Fibroblast of peridontal ligament (primary cell): ENCODE data around the gene MRPL27.
A peak's percentile ranks its signal among the peaks of the same experiment; 100 is the strongest.

Experiments used
- DNase-seq: peaks from one replicate; pipeline ENCODE4 v3.0.0-alpha.2; 2010; ENCODE audit errors: extremely low read depth

The MRPL27 gene

DNA sequence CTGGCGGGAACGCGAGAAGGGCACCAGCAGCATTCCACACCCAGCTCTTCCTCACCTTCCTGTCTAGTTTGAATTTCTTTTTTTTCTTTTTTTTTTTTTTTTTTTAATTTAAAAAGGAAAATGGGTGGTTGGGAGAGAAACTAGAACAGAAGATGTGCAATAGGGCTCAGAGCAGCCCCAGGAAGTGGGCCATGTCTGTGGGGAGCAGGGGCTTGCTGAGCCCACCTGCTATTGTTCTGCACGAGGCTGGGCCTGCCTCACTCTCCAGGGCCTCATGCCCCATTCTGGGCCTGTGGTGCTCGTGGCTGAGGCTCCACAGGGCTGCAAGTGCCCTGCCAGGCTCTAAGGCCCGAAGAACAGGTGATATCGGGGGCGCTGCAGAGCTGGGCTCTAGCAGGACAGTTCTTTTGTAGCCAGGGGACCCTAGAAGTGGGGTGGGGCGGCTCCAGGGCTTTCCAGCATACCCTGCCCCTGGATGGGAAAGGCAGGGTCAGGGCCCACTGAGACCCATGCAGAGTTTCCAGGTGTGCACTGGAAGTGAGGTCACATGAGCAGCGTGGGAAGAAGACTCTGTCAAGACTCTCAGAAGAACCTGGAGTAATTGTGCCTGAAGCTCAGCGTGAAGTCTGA lies 12.4 kb downstream of the MRPL27 start:
- no peak for DNase-seq

- DNase-seq: no peak
These were observed 13.0 kb downstream of the MRPL27 start for GRCh38 chr17:50359998-50360461.

GRCh38 chr17:50359005-50359699 lies 13.8 kb downstream of the MRPL27 start:
- no peak for DNase-seq

- no peak for DNase-seq
These were observed 14.8 kb downstream of the MRPL27 start for GRCh38 chr17:50358177-50358576.

DNA sequence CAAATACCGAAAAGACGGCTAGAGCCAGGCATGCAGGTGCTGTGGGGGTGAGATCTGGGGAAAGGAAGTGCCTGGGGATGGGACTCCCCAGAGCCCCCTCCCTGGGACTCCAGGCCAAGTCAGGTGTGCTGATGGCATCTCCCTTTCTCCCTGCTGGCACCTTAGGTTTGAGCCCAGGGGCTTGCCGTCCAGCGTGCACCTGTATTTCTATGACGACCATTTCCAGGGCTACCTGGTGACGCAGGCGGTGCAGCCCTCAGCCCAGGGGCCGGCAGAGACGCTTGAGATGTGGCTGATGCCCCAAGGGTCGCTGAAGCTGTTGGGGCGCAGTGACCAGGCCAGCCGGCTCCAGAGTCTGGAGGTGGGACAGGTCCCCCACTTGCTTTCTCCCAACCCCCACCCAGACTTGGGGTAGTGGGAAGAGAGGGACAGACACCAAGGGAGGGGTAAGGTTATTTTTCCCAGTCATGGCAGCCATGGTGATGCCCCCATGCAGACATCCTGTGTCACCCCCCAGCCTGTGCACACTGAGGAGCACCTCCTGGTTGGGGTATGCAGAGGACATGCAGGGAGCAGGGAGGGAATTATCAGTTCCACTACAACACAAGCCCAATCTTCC lies 16.0 kb downstream of the MRPL27 start:
- DNase-seq: no peak

DNA sequence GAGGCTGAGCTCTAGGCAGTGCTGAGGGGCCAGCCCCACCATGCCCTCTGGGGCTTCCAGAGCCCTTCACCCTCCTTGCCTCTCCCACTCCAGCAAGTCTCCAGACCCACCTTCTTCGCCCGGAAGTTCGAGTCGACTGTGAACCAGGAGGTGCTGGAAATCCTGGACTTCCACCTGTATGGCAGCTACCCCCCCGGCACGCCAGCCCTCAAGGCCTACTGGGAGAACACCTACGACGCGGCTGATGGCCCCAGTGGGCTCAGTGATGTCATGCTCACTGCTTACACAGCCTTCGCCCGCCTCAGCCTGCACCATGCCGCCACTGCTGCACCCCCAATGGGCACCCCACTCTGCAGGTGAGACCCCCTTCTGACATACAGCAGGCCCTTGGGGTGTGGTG lies 16.6 kb downstream of the MRPL27 start:
- DNase-seq: no peak

- no peak for DNase-seq
These were observed 17.2 kb downstream of the MRPL27 start for GRCh38 chr17:50355701-50356341.

- DNase-seq: no peak
These were observed 17.7 kb downstream of the MRPL27 start for GRCh38 chr17:50355336-50355700.

- no peak for DNase-seq
These were observed 18.2 kb downstream of the MRPL27 start for GRCh38 chr17:50354776-50355175.

DNA sequence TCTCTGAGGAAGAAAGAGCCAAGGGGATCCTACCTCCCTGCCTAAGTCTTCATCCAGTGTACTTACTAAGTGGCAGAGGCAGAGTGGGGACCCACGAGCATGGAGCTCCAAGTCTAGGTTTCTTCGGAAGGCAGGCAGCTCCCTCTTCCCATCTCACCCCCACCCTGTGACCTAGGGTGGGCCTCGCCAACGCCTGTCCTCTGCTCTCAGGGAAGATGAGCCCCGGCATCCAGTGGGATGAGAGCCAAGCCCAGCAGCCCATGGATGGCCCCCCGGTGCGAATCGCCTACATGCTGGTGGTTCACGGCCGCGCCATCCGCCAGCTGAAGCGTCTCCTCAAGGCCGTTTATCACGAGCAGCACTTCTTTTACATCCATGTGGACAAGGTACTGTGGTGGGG lies 18.8 kb downstream of the MRPL27 start:
- DNase-seq: no peak

GRCh38 chr17:50353600-50354195 lies 19.3 kb downstream of the MRPL27 start:
- DNase-seq: no peak

- DNase-seq: no peak
These were observed 20.0 kb downstream of the MRPL27 start for GRCh38 chr17:50352693-50353599.

DNA sequence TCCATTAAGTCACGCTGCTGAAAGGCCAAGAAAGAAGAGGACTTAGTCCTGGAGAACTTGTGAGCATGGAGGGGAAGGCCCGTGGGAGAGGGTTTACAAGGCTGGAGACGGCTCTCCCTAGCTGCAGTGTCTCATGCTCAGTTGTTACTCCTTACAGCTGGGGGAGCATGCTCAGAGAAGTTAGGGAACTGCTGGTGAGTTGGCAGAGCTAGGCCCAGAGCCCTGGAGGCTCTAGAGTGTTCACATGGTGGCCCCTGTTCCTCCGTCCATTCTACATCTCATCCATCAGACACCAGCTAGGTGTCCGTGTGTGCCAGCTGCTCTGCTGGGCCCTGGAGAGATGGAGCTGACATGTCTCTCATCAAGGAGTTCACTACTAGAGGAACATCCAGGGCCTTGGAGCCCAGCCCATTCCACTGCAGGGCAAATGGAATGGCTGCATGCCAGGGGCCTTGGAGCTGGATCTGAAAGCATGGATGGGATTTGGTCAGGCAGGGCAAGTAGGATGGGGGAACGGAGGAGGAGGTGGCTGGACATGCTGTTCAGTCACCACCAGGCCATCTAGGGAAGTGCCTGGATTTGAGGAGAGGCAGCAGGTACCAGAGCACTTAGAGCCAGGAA lies 20.8 kb downstream of the MRPL27 start:
- no peak for DNase-seq

- no peak for DNase-seq
These were observed 22.3 kb downstream of the MRPL27 start for GRCh38 chr17:50350733-50351132.

GRCh38 chr17:50349243-50349600 lies 23.8 kb downstream of the MRPL27 start:
- no peak for DNase-seq

- DNase-seq: peak; percentile 34
These were observed 24.3 kb downstream of the MRPL27 start for GRCh38 chr17:50348522-50349242.

DNA sequence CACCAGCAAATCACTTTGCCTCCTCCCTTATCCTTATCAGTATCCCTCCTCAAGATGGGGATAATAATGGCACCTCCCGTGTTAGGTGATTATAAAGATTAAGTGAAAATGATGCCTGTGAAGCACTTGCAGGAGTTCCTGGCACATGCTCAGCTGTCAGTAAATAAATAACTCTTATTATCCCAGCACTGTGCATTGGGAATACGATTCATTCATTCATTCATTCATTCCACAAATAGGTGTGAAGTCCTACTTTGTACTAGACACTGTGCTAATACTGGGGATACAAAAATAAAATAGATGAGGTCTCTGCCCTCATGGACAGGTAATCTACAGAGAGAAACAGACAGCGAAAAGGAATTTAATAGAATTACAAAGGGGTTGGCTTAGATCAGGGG lies 25.1 kb downstream of the MRPL27 start:
- DNase-seq: no peak

GRCh38 chr17:50347117-50347893 lies 25.7 kb downstream of the MRPL27 start:
- no peak for DNase-seq
